Trophoblast cell (in vitro differentiated cells and primary cell): ENCODE measurements around the gene TPD52L1.

ENCODE experiments used
- DNase-seq, 2 donors: peaks; one replicate each; pipeline ENCODE4 v3.0.0-alpha.2; 2016
- H2AFZ ChIP-seq: 2 replicates; pipeline ENCODE4 v1.6.1; 2013; ENCODE audit warnings: low read length, moderate library complexity, mild to moderate bottlenecking; ENCODE audit not compliant: insufficient read depth, poor library complexity
- H2AK5ac ChIP-seq: 2 replicates; pipeline ENCODE4 v1.6.1; 2013; ENCODE audit warnings: mild to moderate bottlenecking, low read length
- H2BK120ac ChIP-seq: 2 replicates; pipeline ENCODE4 v1.6.1; 2013; ENCODE audit warnings: low read length, mild to moderate bottlenecking, moderate library complexity; ENCODE audit not compliant: insufficient read depth, poor library complexity
- H2BK12ac ChIP-seq: 2 replicates; pipeline ENCODE4 v1.6.1; 2013; ENCODE audit warnings: mild to moderate bottlenecking, low read length, moderate library complexity
- H2BK5ac ChIP-seq: 2 replicates; pipeline ENCODE4 v1.6.1; 2013; ENCODE audit warnings: low read length, low read depth, moderate library complexity, mild to moderate bottlenecking; ENCODE audit not compliant: poor library complexity
- H3K14ac ChIP-seq: 2 replicates; pipeline ENCODE4 v1.6.1; 2013; ENCODE audit warnings: mild to moderate bottlenecking, low read length
- H3K18ac ChIP-seq: 2 replicates; pipeline ENCODE4 v1.6.1; 2013; ENCODE audit warnings: mild to moderate bottlenecking, low read length
- H3K23ac ChIP-seq: 2 replicates; pipeline ENCODE4 v1.6.1; 2013; ENCODE audit warnings: low read length
- H3K27ac ChIP-seq: 2 replicates; pipeline ENCODE4 v1.5.1; 2013; ENCODE audit warnings: low read depth, mild to moderate bottlenecking, inconsistent platforms, low read length, moderate library complexity
- H3K27me3 ChIP-seq: 2 replicates; pipeline ENCODE4 v1.6.1; 2013; ENCODE audit warnings: inconsistent platforms, mild to moderate bottlenecking, low read length, moderate library complexity; ENCODE audit not compliant: insufficient read depth
- H3K36me3 ChIP-seq, 2 experiments: 1 replicate in 1 of 2; 2 replicates in 1 of 2; pipeline ENCODE4 v1.6.1; 2013; ENCODE audit warnings: low read length in 2 of 2, mild to moderate bottlenecking in 2 of 2, moderate library complexity in 1 of 2; ENCODE audit not compliant: insufficient read depth in 2 of 2, control insufficient read depth in 1 of 2
- H3K4ac ChIP-seq: 2 replicates; pipeline ENCODE4 v1.6.1; 2013; ENCODE audit warnings: low read depth, mild to moderate bottlenecking, low read length, moderate library complexity
- H3K4me1 ChIP-seq, 2 experiments: 1 replicate in 1 of 2; 2 replicates in 1 of 2; pipeline ENCODE4 v1.6.1; 2013; ENCODE audit warnings: low read length in 2 of 2, mild to moderate bottlenecking in 2 of 2, moderate library complexity in 1 of 2; ENCODE audit not compliant: insufficient read depth in 2 of 2, control insufficient read depth in 1 of 2
- H3K4me2 ChIP-seq: 2 replicates; pipeline ENCODE4 v1.6.1; 2013; ENCODE audit warnings: inconsistent platforms, mild to moderate bottlenecking, low read length, moderate library complexity
- H3K4me3 ChIP-seq: 2 replicates; pipeline ENCODE4 v1.5.1; 2013; ENCODE audit warnings: mild to moderate bottlenecking, low read depth, low read length, inconsistent platforms
- H3K79me1 ChIP-seq: one replicate; pipeline ENCODE4 v1.6.1; 2013; ENCODE audit warnings: low read length
- H3K79me2 ChIP-seq: 2 replicates; pipeline ENCODE4 v1.6.1; 2013; ENCODE audit warnings: low read length, mild to moderate bottlenecking; ENCODE audit not compliant: control insufficient read depth, insufficient read depth, poor library complexity
- H3K9ac ChIP-seq: 2 replicates; pipeline ENCODE4 v1.6.1; 2013; ENCODE audit warnings: mild to moderate bottlenecking, low read length
- H3K9me3 ChIP-seq: 2 replicates; pipeline ENCODE4 v1.6.1; 2013; ENCODE audit warnings: low read depth, mild to moderate bottlenecking, control low read depth, inconsistent platforms, low read length; ENCODE audit not compliant: insufficient read depth
- H4K12ac ChIP-seq: 2 replicates; pipeline ENCODE4 v1.6.1; 2013; ENCODE audit warnings: low read depth, mild to moderate bottlenecking, low read length, moderate library complexity
- H4K8ac ChIP-seq: 2 replicates; pipeline ENCODE4 v1.6.1; 2013; ENCODE audit warnings: low read depth, mild to moderate bottlenecking, low read length, moderate library complexity
- H4K91ac ChIP-seq: one replicate; pipeline ENCODE4 v1.6.1; 2013; ENCODE audit warnings: low read depth, mild to moderate bottlenecking, low read length, moderate library complexity
- WGBS: extraction: QIAGEN DNeasy Blood & Tissue Kit; methylation state at CpG from one replicate; pipeline ENCODE4 v1.1.7; 2013; ENCODE audit warnings: missing lambda C conversion rate; ENCODE audit not compliant: insufficient read length, insufficient coverage; ENCODE audit errors: extremely low coverage; 5-methylcytosine and 5-hydroxymethylcytosine counted together

Gene TPD52L1

GRCh38 chr6:125121894-125122293 lies 31.7 kb upstream of the TPD52L1 start:
- no peak overlapping the region for H3K18ac ChIP-seq

GRCh38 chr6:125123051-125123450 lies 30.5 kb upstream of the TPD52L1 start:
- Histone ChIP-seq H2BK12ac (no peak overlapping the region), H3K27ac (no peak overlapping the region), H2AK5ac (no peak overlapping the region), H3K79me2 (no peaks in the 10 kb centered on the region), H3K36me3 (no peaks in the 10 kb centered on the region), H3K9ac (no peak overlapping the region), H3K4me1 (peaks cover 6 to 14% of the 10 kb centered on the region in 2 experiments), H3K4me2 (no peak overlapping the region), H3K79me1 (no peaks in the 10 kb centered on the region), H4K12ac (no peak overlapping the region), H3K14ac (no peak overlapping the region), H3K4me3 (no peak overlapping the region), H3K18ac (no peak overlapping the region), H3K9me3 (no peaks in the 10 kb centered on the region), H2BK120ac (no peak overlapping the region), H2AFZ (no peak overlapping the region), H4K91ac (no peak overlapping the region), H4K8ac (no peak overlapping the region), H3K4ac (no peak overlapping the region), H3K23ac (no peak overlapping the region), H2BK5ac (no peak overlapping the region), H3K27me3 (no peaks in the 10 kb centered on the region)
- no CpG with 5 or more reads among the region's 3 CpGs for WGBS
- peak in 1 of 2 donors; percentile 24 for DNase-seq

More at GRCh38 chr6:125121894-125122293, 31.7 kb upstream of the TPD52L1 start:
- Histone ChIP-seq H4K91ac (no peak overlapping the region), H2AK5ac (no peak overlapping the region), H2AFZ (no peak overlapping the region), H2BK12ac (no peak overlapping the region), H3K9me3 (no peaks in the 10 kb centered on the region), H3K4me3 (no peak overlapping the region), H3K4me1 (peaks cover 6 to 14% of the 10 kb centered on the region in 2 experiments), H4K12ac (no peak overlapping the region), H3K27ac (no peak overlapping the region), H3K79me1 (no peaks in the 10 kb centered on the region), H4K8ac (no peak overlapping the region), H3K9ac (no peak overlapping the region), H3K23ac (no peak overlapping the region), H3K79me2 (no peaks in the 10 kb centered on the region), H2BK120ac (no peak overlapping the region), H3K14ac (no peak overlapping the region), H2BK5ac (no peak overlapping the region), H3K4me2 (no peak overlapping the region), H3K27me3 (no peaks in the 10 kb centered on the region), H3K4ac (no peak overlapping the region), H3K36me3 (no peaks in the 10 kb centered on the region)
- no peak for DNase-seq
- WGBS, result no CpG with 5 or more reads among the region's 1 CpG

- H3K18ac ChIP-seq, result no peak overlapping the region
- DNase-seq, result no peak
- peak overlapping the region; percentile 49 for H2AFZ ChIP-seq
- no peak overlapping the region for H3K27ac ChIP-seq
- H2BK12ac ChIP-seq, result peak overlapping the region; percentile 29
- no peak overlapping the region for H2AK5ac ChIP-seq
- H4K91ac ChIP-seq, result no peak overlapping the region
- peak overlapping the region; percentile 70 for H4K8ac ChIP-seq
- no peaks in the 10 kb centered on the region for H3K79me2 ChIP-seq
- no peak overlapping the region for H2BK120ac ChIP-seq
- no CpG with 5 or more reads among the region's 8 CpGs for WGBS
- H4K12ac ChIP-seq, result no peak overlapping the region
- H3K14ac ChIP-seq, result no peak overlapping the region
- H2BK5ac ChIP-seq, result no peak overlapping the region
- H3K4me3 ChIP-seq, result no peak overlapping the region
- no peak overlapping the region for H3K4ac ChIP-seq
- H3K23ac ChIP-seq, result no peak overlapping the region
- peaks cover 6 to 14% of the 10 kb centered on the region in 2 experiments for H3K4me1 ChIP-seq
- no peak overlapping the region for H3K4me2 ChIP-seq
- H3K27me3 ChIP-seq, result no peaks in the 10 kb centered on the region
- no peak overlapping the region for H3K9ac ChIP-seq
- H3K9me3 ChIP-seq, result no peaks in the 10 kb centered on the region
- H3K79me1 ChIP-seq, result no peaks in the 10 kb centered on the region
- H3K36me3 ChIP-seq, result no peaks in the 10 kb centered on the region
These were observed 30.0 kb upstream of the TPD52L1 start for GRCh38 chr6:125123468-125124048.

GRCh38 chr6:125124049-125124669 lies 29.4 kb upstream of the TPD52L1 start:
- H2BK120ac ChIP-seq, result no peak overlapping the region
- H4K8ac ChIP-seq, result no peak overlapping the region
- H3K79me2 ChIP-seq, result no peaks in the 10 kb centered on the region
- no peak overlapping the region for H3K4me3 ChIP-seq
- H3K4me1 ChIP-seq, result peaks cover 6 to 14% of the 10 kb centered on the region in 2 experiments
- H3K27ac ChIP-seq, result no peak overlapping the region
- no peak overlapping the region for H3K23ac ChIP-seq
- H2BK5ac ChIP-seq, result no peak overlapping the region
- H2BK12ac ChIP-seq, result no peak overlapping the region
- H2AK5ac ChIP-seq, result no peak overlapping the region
- no peak overlapping the region for H4K12ac ChIP-seq
- WGBS, result no CpG with 5 or more reads among the region's 6 CpGs
- H2AFZ ChIP-seq, result no peak overlapping the region
- DNase-seq, result no peak
- peak overlapping the region; percentile 29 for H4K91ac ChIP-seq
- H3K79me1 ChIP-seq, result no peaks in the 10 kb centered on the region
- H3K9me3 ChIP-seq, result no peaks in the 10 kb centered on the region
- no peak overlapping the region for H3K4ac ChIP-seq
- H3K14ac ChIP-seq, result no peak overlapping the region
- no peak overlapping the region for H3K4me2 ChIP-seq
- no peak overlapping the region for H3K18ac ChIP-seq
- no peaks in the 10 kb centered on the region for H3K36me3 ChIP-seq
- no peak overlapping the region for H3K9ac ChIP-seq
- no peaks in the 10 kb centered on the region for H3K27me3 ChIP-seq
